Stimulated activated CD4-positive, alpha-beta T cell treated with anti-CD3 and anti-CD28 coated beads, Interleukin-4, amount 100 ng/mL, for 24 hours (primary cell): ENCODE measurements around the gene PRKCZ.

ENCODE experiments used
- DNase-seq: peaks from one replicate; pipeline ENCODE4 v3.0.0-alpha.2; 2020

PRKCZ gene

GRCh38 chr1:2163205-2163604 is 113.0 kb downstream of the PRKCZ start:
- no peak for DNase-seq

GRCh38 chr1:2165646-2166045 is 115.4 kb downstream of the PRKCZ start:
- no peak for DNase-seq

GRCh38 chr1:2166254-2166653 is 116.0 kb downstream of the PRKCZ start:
- no peak for DNase-seq

- DNase-seq = no peak
These were observed 116.5 kb downstream of the PRKCZ start for GRCh38 chr1:2166695-2167094.

- DNase-seq = no peak
These were observed 117.9 kb downstream of the PRKCZ start for GRCh38 chr1:2168090-2168489.

- DNase-seq = no peak
These were observed 118.3 kb downstream of the PRKCZ start for GRCh38 chr1:2168535-2168934.

- DNase-seq = no peak
These were observed 119.1 kb downstream of the PRKCZ start for GRCh38 chr1:2169200-2169836.

GRCh38 chr1:2170211-2170610 is 120.0 kb downstream of the PRKCZ start:
- no peak for DNase-seq

- no peak for DNase-seq
These were observed 121.8 kb downstream of the PRKCZ start for GRCh38 chr1:2172012-2172411.

- no peak for DNase-seq
These were observed 122.4 kb downstream of the PRKCZ start for GRCh38 chr1:2172551-2173146.

- DNase-seq = no peak
These were observed 123.5 kb downstream of the PRKCZ start for GRCh38 chr1:2173546-2174347.

- DNase-seq = peak; percentile 33
These were observed 124.3 kb downstream of the PRKCZ start for GRCh38 chr1:2174348-2175054.

- DNase-seq = no peak
These were observed 124.8 kb downstream of the PRKCZ start for GRCh38 chr1:2175055-2175414.

GRCh38 chr1:2175681-2176454 is 125.7 kb downstream of the PRKCZ start:
- DNase-seq = no peak

GRCh38 chr1:2176615-2177014 is 126.4 kb downstream of the PRKCZ start:
- no peak for DNase-seq

- no peak for DNase-seq
These were observed 127.3 kb downstream of the PRKCZ start for GRCh38 chr1:2177541-2177940.

GRCh38 chr1:2177946-2178538 is 127.8 kb downstream of the PRKCZ start:
- DNase-seq = no peak

- DNase-seq = no peak
These were observed 128.7 kb downstream of the PRKCZ start for GRCh38 chr1:2178875-2179274.

- no peak for DNase-seq
These were observed 129.2 kb downstream of the PRKCZ start for GRCh38 chr1:2179283-2180013.

- no peak for DNase-seq
These were observed 130.4 kb downstream of the PRKCZ start for GRCh38 chr1:2180297-2181245.
